GM12878 (cell line): ENCODE data around the gene MYL12B.

Experiments
- BRCA1 ChIP-seq: IDR thresholded peaks from 2 replicates; pipeline ENCODE4 v1.6.1; 2011; ENCODE audit warnings: low read depth, low read length, improper control_type of control experiment
- CTCF ChIP-seq, 3 experiments: IDR thresholded peaks in 2 of 3; conservative IDR thresholded peaks in 1 of 3; 2 replicates each; pipeline ENCODE4 v1.5.1; 2011; ENCODE audit warnings: low read depth in 3 of 3, low read length in 3 of 3, mild to moderate bottlenecking in 3 of 3, control low read depth in 2 of 3, moderate library complexity in 2 of 3, inconsistent platforms in 1 of 3, mixed read lengths in 1 of 3; ENCODE audit not compliant: control insufficient read depth in 2 of 3, insufficient read depth in 1 of 3; ENCODE audit errors: extremely low read depth in 1 of 3
- YY1 ChIP-seq: IDR thresholded peaks from 2 replicates; pipeline ENCODE4 v1.6.1; 2011; ENCODE audit warnings: low read depth, mild to moderate bottlenecking, low read length

GRCh38 chr18:3238742-3239141 is 23.2 kb upstream of the MYL12B start:
- TF ChIP-seq YY1 (no peak), CTCF (IDR thresholded peaks at IDR 0.05 in 2 of 3, conservative IDR thresholded peaks at IDR 0.05 in 1 of 3; ENCODE audit: control insufficient read depth in 2 of 3, extremely low read depth in 1 of 3, insufficient read depth in 1 of 3, low read depth in 3 of 3, low read length in 3 of 3) (0 out of 6 replicates have a peak, but pooled peaks of 1 of the 3 experiments have one; percentile 24), BRCA1 (no peak)
